Left lung (tissue), 10 donors: Measurements from ENCODE around the gene KASH5. TPM values are rescaled to one million over a fixed set of nuclear protein-coding genes. Genes with fewer than 3 reads are reported as not detected.
"Not testable (repeated sequence)": the region's sequence is repeated elsewhere in the genome, so short reads cannot be mapped to it uniquely, and the experiment has no call there.

Source experiments
- ATAC-seq: fragments of 200-7000 bp; cut with Tn5 transposase; one replicate; pipeline ENCODE4 v1.9.1; 2020; ENCODE audit warnings: moderate library complexity
- DNase-seq, 4 donors: peaks; one replicate each; pipeline ENCODE4 v3.0.0-alpha.2; 2013 to 2020
- H3K27ac ChIP-seq, 2 donors: fragments of 200-600 bp; sonication (generic) in 1 of 2; one replicate each; pipeline versions ENCODE4 v1.5.0 to v1.8.0; 2020 to 2021
- H3K27me3 ChIP-seq, 2 donors: fragments of 200-600 bp; sonication (generic) in 1 of 2; one replicate each; pipeline versions ENCODE4 v1.5.0 to v1.8.0; 2020 to 2021
- H3K36me3 ChIP-seq, 2 donors: fragments of 200-600 bp; sonication (generic) in 1 of 2; one replicate each; pipeline versions ENCODE4 v1.5.0 to v1.8.0; 2020 to 2021
- H3K4me1 ChIP-seq, 2 donors: fragments of 200-600 bp; one replicate each; pipeline ENCODE4 v1.8.0; 2021
- H3K4me3 ChIP-seq, 2 donors: fragments of 200-600 bp; sonication (generic) in 1 of 2; one replicate each; pipeline versions ENCODE4 v1.5.0 to v1.8.0; 2020 to 2021; ENCODE audit warnings: mild to moderate bottlenecking in 1 of 2
- H3K9me3 ChIP-seq, 2 donors: fragments of 200-600 bp; sonication (generic) in 1 of 2; one replicate each; pipeline versions ENCODE4 v1.5.0 to v1.8.0; 2020 to 2021
- intact Hi-C, 2 donors: fragments of 100-400 bp; cut with DNase I; formaldehyde crosslinking; loops; one replicate each; pipeline versions ENCODE4 v1.11.2 to v1.14.2; 2022
- polyA plus RNA-seq, 6 donors: library from polyadenylated mRNA; unstranded; fragments of 120-200 nt; gene quantifications; one replicate each; pipeline ENCODE4 v1.2.1, GENCODE V29; 2013; ENCODE audit not compliant: insufficient read length in 6 of 6
- total RNA-seq, 2 donors: library from RNA; stranded (reverse); fragmentation: NEBNext Ultra II Directional; extraction: Animal tissue kit (Norgen Biotek cat#: 25700); gene quantifications; one replicate each; pipeline ENCODE4 v1.2.1, GENCODE V29; 2021
- TF ChIP-seq, protein P1 (sequence below), 2 donors: fragments of 200-600 bp; sonication (generic) in 1 of 2; IDR thresholded peaks; one replicate each; pipeline versions ENCODE4 v1.5.0 to v1.8.0; 2021; ENCODE audit warnings: antibody characterized with exemption in 2 of 2
- donor health status: DM: no; HTN: yes; CAD: no.
- donor health status: DM: no; HTN: no; CAD: no.

The KASH5 gene
- total and polyA plus RNA-seq, 8 donors, result 0.84 to 3.6 TPM; not detected in 6

DNA sequence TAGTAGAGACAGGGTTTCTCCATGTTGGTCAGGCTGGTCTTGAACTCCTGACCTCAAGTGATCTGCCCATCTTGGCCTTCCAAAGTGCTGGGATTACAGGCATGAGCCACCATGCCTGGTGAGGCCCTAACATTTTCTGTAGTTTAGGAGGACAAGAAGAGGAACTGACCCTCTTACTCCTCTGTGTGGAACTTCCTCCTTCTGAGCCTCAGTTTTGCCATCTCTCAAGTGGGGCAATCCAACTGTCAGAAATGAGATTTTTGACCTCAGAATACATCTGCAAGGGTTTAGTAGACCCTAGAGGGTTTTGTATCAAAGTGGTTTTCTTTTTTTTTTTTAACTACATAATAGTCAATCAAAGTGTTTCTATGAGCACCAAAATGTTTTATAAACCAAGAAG, 21.9 kb upstream of the KASH5 start:
- DNase-seq (no peak), ATAC-seq (no peak)
- H3K27me3 ChIP-seq, result peaks cover 0 to 36% of the 10 kb centered on the region in 2 donors
- TF ChIP-seq, protein P1, sequence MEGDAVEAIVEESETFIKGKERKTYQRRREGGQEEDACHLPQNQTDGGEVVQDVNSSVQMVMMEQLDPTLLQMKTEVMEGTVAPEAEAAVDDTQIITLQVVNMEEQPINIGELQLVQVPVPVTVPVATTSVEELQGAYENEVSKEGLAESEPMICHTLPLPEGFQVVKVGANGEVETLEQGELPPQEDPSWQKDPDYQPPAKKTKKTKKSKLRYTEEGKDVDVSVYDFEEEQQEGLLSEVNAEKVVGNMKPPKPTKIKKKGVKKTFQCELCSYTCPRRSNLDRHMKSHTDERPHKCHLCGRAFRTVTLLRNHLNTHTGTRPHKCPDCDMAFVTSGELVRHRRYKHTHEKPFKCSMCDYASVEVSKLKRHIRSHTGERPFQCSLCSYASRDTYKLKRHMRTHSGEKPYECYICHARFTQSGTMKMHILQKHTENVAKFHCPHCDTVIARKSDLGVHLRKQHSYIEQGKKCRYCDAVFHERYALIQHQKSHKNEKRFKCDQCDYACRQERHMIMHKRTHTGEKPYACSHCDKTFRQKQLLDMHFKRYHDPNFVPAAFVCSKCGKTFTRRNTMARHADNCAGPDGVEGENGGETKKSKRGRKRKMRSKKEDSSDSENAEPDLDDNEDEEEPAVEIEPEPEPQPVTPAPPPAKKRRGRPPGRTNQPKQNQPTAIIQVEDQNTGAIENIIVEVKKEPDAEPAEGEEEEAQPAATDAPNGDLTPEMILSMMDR (IDR thresholded peaks at IDR 0.05), result no peak
- intact Hi-C loops, result no loop called here
- H3K36me3 ChIP-seq, result no peaks in the 10 kb centered on the region
- no peak overlapping the region for H3K4me3 ChIP-seq
- H3K27ac ChIP-seq, result no peak overlapping the region
- peaks cover 7 to 20% of the 10 kb centered on the region in 2 donors for H3K4me1 ChIP-seq
- H3K9me3 ChIP-seq, result peaks cover 0 to 27% of the 10 kb centered on the region in 2 donors

DNA sequence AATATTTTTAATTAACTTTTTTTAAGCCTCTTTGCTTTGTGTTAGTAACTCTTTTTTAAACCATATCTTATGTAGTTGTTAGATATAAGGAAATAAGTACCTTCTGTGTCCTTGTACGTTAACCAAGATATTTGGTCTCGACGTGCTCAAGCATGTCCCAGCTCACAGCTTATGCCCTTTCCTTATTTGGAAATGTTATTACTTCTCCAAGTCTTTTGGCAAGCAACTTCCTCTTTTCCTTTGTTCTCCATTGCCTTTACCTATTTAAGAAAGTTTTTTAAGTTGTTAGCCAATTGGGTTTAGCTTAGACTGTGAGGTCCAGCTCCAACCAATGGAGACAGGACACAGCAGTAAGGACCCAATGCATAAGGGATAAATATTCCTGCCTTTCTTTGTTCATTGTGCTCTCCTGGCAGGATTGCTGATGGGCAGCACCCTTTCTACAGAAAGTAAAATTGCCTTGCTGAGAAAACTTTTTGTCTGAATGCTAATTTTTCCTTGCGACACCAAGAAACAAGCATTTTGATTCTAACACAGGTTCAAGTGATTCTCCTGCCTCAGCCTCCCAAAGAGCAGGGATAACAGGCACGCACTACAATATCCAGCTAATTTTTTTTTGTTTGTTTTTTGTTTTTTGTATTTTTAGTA, 19.2 kb upstream of the KASH5 start:
- TF ChIP-seq, protein P1 (IDR thresholded peaks at IDR 0.05), result no peak
- Histone ChIP-seq H3K4me3 (no peak overlapping the region), H3K27ac (no peak overlapping the region), H3K27me3 (peaks cover 0 to 9% of the 10 kb centered on the region in 2 donors), H3K4me1 (peaks cover 2 to 4% of the 10 kb centered on the region in 2 donors), H3K36me3 (no peaks in the 10 kb centered on the region), H3K9me3 (peaks cover 0 to 27% of the 10 kb centered on the region in 2 donors)
- DNase-seq (no peak), ATAC-seq (no peak)
- intact Hi-C loops, result no loop called here

DNA sequence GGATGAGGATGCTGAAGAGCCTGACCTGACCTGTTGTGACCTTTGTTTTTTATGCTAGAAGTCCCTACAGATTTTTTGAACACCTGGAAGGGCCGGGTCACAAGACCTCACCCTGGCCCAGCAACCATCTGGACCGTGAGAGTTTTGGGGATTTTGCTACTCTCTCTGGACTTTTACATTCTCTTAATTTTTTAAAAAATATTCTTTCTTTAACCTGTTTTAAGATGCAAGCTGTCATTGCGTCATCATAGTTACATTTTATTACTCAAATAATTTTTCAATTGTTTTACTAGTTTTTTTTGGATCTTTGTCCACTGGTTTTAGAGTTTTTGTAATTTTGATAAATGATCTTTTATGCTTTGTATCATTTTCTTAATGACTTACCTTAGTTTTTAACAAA, 16.9 kb upstream of the KASH5 start:
- H3K27me3 ChIP-seq, result no peaks in the 10 kb centered on the region
- TF ChIP-seq, protein P1 (IDR thresholded peaks at IDR 0.05), result no peak
- peaks cover 0 to 27% of the 10 kb centered on the region in 2 donors for H3K9me3 ChIP-seq
- ATAC-seq (no peak), DNase-seq (no peak)
- no peaks in the 10 kb centered on the region for H3K36me3 ChIP-seq
- no peak overlapping the region for H3K4me3 ChIP-seq
- intact Hi-C loops, result no loop called here
- no peaks in the 10 kb centered on the region for H3K4me1 ChIP-seq
- H3K27ac ChIP-seq, result no peak overlapping the region

DNA sequence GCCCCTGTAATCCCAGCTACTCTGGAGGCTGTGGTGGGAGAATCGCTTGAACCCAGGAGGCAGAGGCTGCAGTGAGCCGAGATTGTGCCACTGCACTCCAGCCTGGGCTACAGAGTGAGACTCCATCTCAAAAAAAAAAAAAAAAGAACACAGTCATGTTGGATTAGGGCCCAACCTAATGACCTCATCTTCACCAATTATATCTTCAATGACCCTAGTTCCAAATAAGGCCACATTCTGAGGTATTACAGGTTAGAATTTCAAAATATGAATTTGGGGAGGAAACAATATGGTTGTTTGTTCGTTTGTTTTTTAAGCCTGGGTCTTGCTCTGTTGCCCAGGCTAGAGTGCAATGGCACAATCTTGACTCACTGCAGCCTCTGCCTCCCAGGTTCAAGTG, 14.9 kb upstream of the KASH5 start:
- H3K4me1 ChIP-seq, H3K27ac ChIP-seq, H3K27me3 ChIP-seq, H3K4me3 ChIP-seq, H3K36me3 ChIP-seq, intact Hi-C loops, ATAC-seq, DNase-seq: not testable (repeated sequence)
- H3K9me3 ChIP-seq, result peaks cover 0 to 26% of the 10 kb centered on the region in 2 donors

DNA sequence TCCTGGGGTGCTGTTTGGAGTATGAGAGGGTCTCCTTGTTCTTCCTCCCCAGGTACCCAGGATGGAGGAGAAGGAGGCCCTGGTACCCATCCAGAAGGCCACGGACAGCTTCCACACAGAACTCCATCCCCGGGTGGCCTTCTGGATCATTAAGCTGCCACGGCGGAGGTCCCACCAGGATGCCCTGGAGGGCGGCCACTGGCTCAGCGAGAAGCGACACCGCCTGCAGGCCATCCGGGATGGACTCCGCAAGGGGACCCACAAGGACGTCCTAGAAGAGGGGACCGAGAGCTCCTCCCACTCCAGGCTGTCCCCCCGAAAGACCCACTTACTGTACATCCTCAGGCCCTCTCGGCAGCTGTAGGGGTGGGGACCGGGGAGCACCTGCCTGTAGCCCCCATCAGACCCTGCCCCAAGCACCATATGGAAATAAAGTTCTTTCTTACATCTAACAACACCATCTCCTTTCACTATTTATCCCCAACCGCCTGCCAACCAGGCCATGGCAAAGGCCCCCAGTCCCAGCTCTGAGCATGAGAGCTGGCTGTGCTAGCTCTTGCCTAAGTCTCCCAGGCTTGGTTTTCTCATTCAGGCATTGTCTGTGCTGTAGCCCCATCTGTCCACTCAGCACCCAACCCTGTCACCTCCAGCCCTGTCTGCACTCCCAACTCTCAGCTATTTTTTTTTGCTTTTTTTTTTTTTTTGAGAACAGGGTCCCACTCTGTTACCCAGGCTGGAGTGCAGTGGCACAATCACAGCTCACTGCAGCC, 13.2 kb upstream of the KASH5 start:
- Histone ChIP-seq H3K27me3 (no peaks in the 10 kb centered on the region), H3K4me1 (no peaks in the 10 kb centered on the region), H3K36me3 (no peaks in the 10 kb centered on the region), H3K27ac (no peak overlapping the region), H3K4me3 (no peak overlapping the region), H3K9me3 (peaks cover 0 to 9% of the 10 kb centered on the region in 2 donors)
- intact Hi-C loops, result no loop called here
- TF ChIP-seq, protein P1 (IDR thresholded peaks at IDR 0.05), result no peak
- no peak for DNase-seq
- ATAC-seq, result no peak
